Cardiac septum (tissue), 1 donor: ENCODE measurements around the gene GRIA4. TPM values are rescaled to one million over a fixed set of nuclear protein-coding genes. Genes with fewer than 3 reads are reported as not detected.

Experiments used
- DNase-seq: peaks from one replicate; pipeline ENCODE4 v3.0.0-alpha.2; 2020; ENCODE audit warnings: low spot score
- intact Hi-C: fragments of 100-400 bp; cut with DNase I; formaldehyde crosslinking; loops from one replicate; pipeline ENCODE4 v1.14.0; 2022
- total RNA-seq: library from RNA; stranded (reverse); fragmentation: NEBNext Ultra II Directional; extraction: Animal tissue kit (Norgen Biotek cat#: 25700); gene quantifications from one replicate; pipeline ENCODE4 v1.2.1, GENCODE V29; 2021
- donor health status: DM: no; HTN: no; CAD: no.

The GRIA4 gene
- total RNA-seq, 1 donor from 2014 or later = 0.43 TPM

- DNase-seq = no peak
- intact Hi-C loops = no loop called here
These were observed 96.1 kb downstream of the GRIA4 start for GRCh38 chr11:105705786-105706530.

- intact Hi-C loops = no loop called here
These were observed 103.2 kb downstream of the GRIA4 start for GRCh38 chr11:105713106-105713505.

GRCh38 chr11:105713696-105714095 is 103.8 kb downstream of the GRIA4 start:
- no peak for DNase-seq
- intact Hi-C loops = no loop called here

More at GRCh38 chr11:105713106-105713505, 103.2 kb downstream of the GRIA4 start:
- no peak for DNase-seq

GRCh38 chr11:105718641-105719040 is 108.8 kb downstream of the GRIA4 start:
- no peak for DNase-seq
- intact Hi-C loops = no loop called here

GRCh38 chr11:105719073-105719822 is 109.4 kb downstream of the GRIA4 start:
- no peak for DNase-seq

GRCh38 chr11:105720096-105720495 is 110.2 kb downstream of the GRIA4 start:
- intact Hi-C loops = no loop called here
- DNase-seq = no peak

More at GRCh38 chr11:105719073-105719822, 109.4 kb downstream of the GRIA4 start:
- intact Hi-C loops = no loop called here

GRCh38 chr11:105723269-105723668 is 113.4 kb downstream of the GRIA4 start:
- DNase-seq = no peak
- intact Hi-C loops = no loop called here

- intact Hi-C loops = no loop called here
- no peak for DNase-seq
These were observed 122.7 kb downstream of the GRIA4 start for GRCh38 chr11:105732611-105733010.

- no peak for DNase-seq
These were observed 124.6 kb downstream of the GRIA4 start for GRCh38 chr11:105734426-105734825.

GRCh38 chr11:105738251-105738650 is 128.4 kb downstream of the GRIA4 start:
- DNase-seq = no peak
- intact Hi-C loops = no loop called here

More at GRCh38 chr11:105734426-105734825, 124.6 kb downstream of the GRIA4 start:
- intact Hi-C loops = no loop called here

GRCh38 chr11:105738986-105739795 is 129.3 kb downstream of the GRIA4 start:
- no peak for DNase-seq
- intact Hi-C loops = no loop called here

- intact Hi-C loops = no loop called here
- DNase-seq = no peak
These were observed 130.5 kb downstream of the GRIA4 start for GRCh38 chr11:105740164-105740903.

- intact Hi-C loops = no loop called here
- DNase-seq = no peak
These were observed 131.7 kb downstream of the GRIA4 start for GRCh38 chr11:105741488-105742020.

- intact Hi-C loops = no loop called here
- DNase-seq = no peak
These were observed 144.4 kb downstream of the GRIA4 start for GRCh38 chr11:105754260-105754659.

GRCh38 chr11:105754716-105755115 is 144.8 kb downstream of the GRIA4 start:
- intact Hi-C loops = no loop called here
- DNase-seq = no peak

GRCh38 chr11:105757107-105757506 is 147.2 kb downstream of the GRIA4 start:
- DNase-seq = no peak
- intact Hi-C loops = no loop called here

- no peak for DNase-seq
- intact Hi-C loops = no loop called here
These were observed 153.7 kb downstream of the GRIA4 start for GRCh38 chr11:105763594-105763993.

- intact Hi-C loops = no loop called here
These were observed 158.1 kb downstream of the GRIA4 start for GRCh38 chr11:105767931-105768330.

GRCh38 chr11:105769627-105770026 is 159.8 kb downstream of the GRIA4 start:
- no peak for DNase-seq
- intact Hi-C loops = no loop called here

More at GRCh38 chr11:105767931-105768330, 158.1 kb downstream of the GRIA4 start:
- no peak for DNase-seq
